GM12878 (cell line): ENCODE measurements around the gene ASPM. TPM values are rescaled to one million over a fixed set of nuclear protein-coding genes. Genes with fewer than 3 reads are reported as not detected.

Experiments used
- ATAC-seq: fragments of 200-7000 bp; cut with Tn5 transposase; 3 replicates; pipeline ENCODE4 v1.9.1; 2020; ENCODE audit warnings: mild to moderate bottlenecking, moderate library complexity
- BruUV-seq: library from RNA; stranded (reverse); fragments of 400-500 nt; replicated peaks from 2 replicates; lab custom pipeline; 2021; lab: Mats Ljungman, UMichigan
- CTCF ChIA-PET: fragments of 300-600 bp; sonication (Branson Sonifier 250); formaldehyde crosslinking; extraction: SDS; loops from one replicate; lab custom pipeline; 2021; ENCODE audit warnings: inconsistent platforms; lab: Yijun Ruan, JAX
- POLR2A ChIA-PET: fragments of 350-600 bp; formaldehyde crosslinking; extraction: SDS; loops from one replicate; lab custom pipeline; 2021; ENCODE audit warnings: inconsistent platforms; lab: Charles Lee
- RAD21 ChIA-PET: fragments of 300-600 bp; sonication (Branson Sonifier 250); formaldehyde crosslinking; loops from one replicate; lab custom pipeline; 2023; ENCODE audit warnings: antibody characterized with exemption; ENCODE audit not compliant: unreplicated experiment; lab: Charles Lee
- SMC1A ChIA-PET: fragments of 300-600 bp; sonication (Branson Sonifier 250); formaldehyde crosslinking; loops from one replicate; lab custom pipeline; 2023; ENCODE audit not compliant: unreplicated experiment, uncharacterized antibody; lab: Charles Lee
- DNase-seq: peaks from one replicate; pipeline ENCODE4 v3.0.0-alpha.2; 2011; ENCODE audit warnings: low read depth, low spot score
- FAIRE-seq: peaks from 3 replicates; lab custom pipeline; 2011; peaks lifted over from hg19 to GRCh38; lab: Jason Lieb, UNC
- H2AFZ ChIP-seq: 2 replicates; pipeline ENCODE4 v1.6.0; 2011; ENCODE audit warnings: low read depth, low read length, control low read depth; ENCODE audit not compliant: control insufficient read depth
- H3K27ac ChIP-seq: 2 replicates; pipeline ENCODE4 v1.5.1; 2011; ENCODE audit warnings: control low read depth; ENCODE audit not compliant: control insufficient read depth, insufficient read depth
- H3K27me3 ChIP-seq, 2 experiments: replicated peaks in 1 of 2; 2 replicates each; pipeline versions ENCODE4 v1.6.0 to v1.6.1; 2011; ENCODE audit warnings: low read length in 1 of 2; ENCODE audit not compliant: control insufficient read depth in 2 of 2, insufficient read depth in 2 of 2
- H3K36me3 ChIP-seq, 2 experiments: 2 replicates each; pipeline ENCODE4 v1.5.1; 2011; ENCODE audit warnings: low read length in 1 of 2; ENCODE audit not compliant: control insufficient read depth in 2 of 2, insufficient read depth in 2 of 2
- H3K4me1 ChIP-seq: 2 replicates; pipeline ENCODE4 v1.6.1; 2011; ENCODE audit warnings: mild to moderate bottlenecking, low read length, moderate library complexity, mixed read lengths; ENCODE audit not compliant: control insufficient read depth, insufficient read depth
- H3K4me2 ChIP-seq: 2 replicates; pipeline ENCODE4 v1.6.0; 2011; ENCODE audit warnings: control low read depth; ENCODE audit not compliant: control insufficient read depth, insufficient read depth
- H3K4me3 ChIP-seq: fragments of 200-600 bp; sonication (generic); 2 replicates; pipeline ENCODE4 v1.5.1; 2016
- H3K79me2 ChIP-seq: 2 replicates; pipeline ENCODE4 v1.6.0; 2011; ENCODE audit warnings: low read length; ENCODE audit not compliant: control insufficient read depth, insufficient read depth
- H3K9ac ChIP-seq: 2 replicates; pipeline ENCODE4 v1.8.0; 2011; ENCODE audit warnings: low read length, control low read depth, mixed read lengths; ENCODE audit not compliant: control insufficient read depth, insufficient read depth
- H3K9me3 ChIP-seq: replicated peaks from 3 replicates; pipeline ENCODE4 v1.5.1; 2011; ENCODE audit warnings: mild to moderate bottlenecking, low read length; ENCODE audit not compliant: control insufficient read depth, insufficient read depth
- H4K20me1 ChIP-seq: 2 replicates; pipeline ENCODE4 v1.6.0; 2011; ENCODE audit not compliant: control insufficient read depth, insufficient read depth
- ATF2 ChIP-seq: IDR thresholded peaks from 2 replicates; pipeline ENCODE4 v1.6.1; 2012; ENCODE audit warnings: low read length, inconsistent platforms
- BHLHE40 ChIP-seq, 2 experiments: fragments of 450-650 bp in 1 of 2; IDR thresholded peaks; 2 replicates each; pipeline ENCODE4 v1.6.1; 2011 to 2017; ENCODE audit warnings: low read depth in 2 of 2, borderline replicate concordance in 1 of 2, improper control_type of control experiment in 1 of 2, low read length in 1 of 2, mild to moderate bottlenecking in 1 of 2
- CEBPZ ChIP-seq: fragments of 150-350 bp; IDR thresholded peaks from 2 replicates; pipeline ENCODE4 v1.6.1; 2016; ENCODE audit warnings: low read depth, low read length
- JUNB ChIP-seq: IDR thresholded peaks from 2 replicates; pipeline ENCODE4 v1.6.1; 2016; ENCODE audit warnings: antibody characterized with exemption, mild to moderate bottlenecking
- ZNF592 ChIP-seq: fragments of 450-650 bp; IDR thresholded peaks from 2 replicates; pipeline ENCODE4 v1.6.1; 2017; ENCODE audit warnings: mild to moderate bottlenecking, moderate library complexity
- in situ Hi-C: fragments of 300-500 bp; cut with MboI; formaldehyde crosslinking; loops from 9 replicates; pipeline ENCODE4 v1.14.3; 2018; ENCODE audit warnings: mixed read lengths
- intact Hi-C: fragments of 100-400 bp; cut with micrococcal nuclease; formaldehyde crosslinking; loops from one replicate; pipeline ENCODE4 v1.14.2; 2022; ENCODE audit not compliant: unreplicated experiment
- polyA plus RNA-seq, 11 experiments: library from polyadenylated mRNA; depleted of rRNA in 4 of 11; unstranded in 6 of 11; stranded (reverse) in 5 of 11; fragments of >200 nt; fragmentation: Nextera tagmentation in 4 of 11; fragmentation: Illumina TruSeq in 1 of 11; extraction: Ambion mirVana in 4 of 11; extraction: Trizol in 1 of 11; gene quantifications; 1 replicate in 1 of 11; 2 replicates in 10 of 11; pipeline versions ENCODE4 v1.2.1 to v1.2.3, GENCODE V29; 2011 to 2016; ENCODE audit warnings: inconsistent platforms in 2 of 11, missing spikeins in 2 of 11, low read depth in 1 of 11
- total RNA-seq, 4 experiments: library from RNA; depleted of rRNA in 3 of 4; stranded (reverse); fragments of >200 nt in 3 of 4; fragmentation: Illumina TruSeq in 1 of 4; extraction: Trizol in 1 of 4; gene quantifications; 2 replicates each; pipeline versions ENCODE4 v1.2.1 to v1.2.3, GENCODE V29; 2013 to 2021

ASPM gene
- total and polyA plus RNA-seq, 10 of the 15 experiments (the other 5 are each of a cell fraction or from before 2014, with no cell fraction given) = 16.2 to 54.9 (median 26.4) TPM

GRCh38 chr1:197049100-197049499 lies 97.4 kb downstream of the ASPM start:
- TF ChIP-seq BHLHE40 (IDR thresholded peaks at IDR 0.05; ENCODE audit: borderline replicate concordance in 1 of 2, low read depth in 2 of 2, low read length in 1 of 2) (no peak), JUNB (no peak), CEBPZ (no peak), ZNF592 (no peak), ATF2 (no peak)
- TF ChIP-seq, all 136 proteins: peak for 0
- Histone ChIP-seq H3K36me3 (no peaks in the 10 kb centered on the region), H3K4me1 (no peaks in the 10 kb centered on the region), H3K4me2 (no peak overlapping the region), H3K4me3 (no peak overlapping the region), H3K9ac (no peak overlapping the region), H2AFZ (no peak overlapping the region), H3K27me3 (no peaks in the 10 kb centered on the region), H3K79me2 (no peaks in the 10 kb centered on the region), H3K27ac (no peak overlapping the region), H3K9me3 (no peaks in the 10 kb centered on the region; the same call in 2 of the 3 replicates), H4K20me1 (no peaks in the 10 kb centered on the region)
- intact Hi-C loops = no loop called here
- no peak for FAIRE-seq
- ATAC-seq = no peak
- POLR2A ChIA-PET = no interaction called here
- no TSS peak for BruUV-seq
- SMC1A ChIA-PET = no interaction called here
- RAD21 ChIA-PET = no interaction called here
- in situ Hi-C loops = no loop called here
- DNase-seq = no peak
- CTCF ChIA-PET = no interaction called here
